ENCODE results near the gene EIF5A.

The EIF5A gene

DNA sequence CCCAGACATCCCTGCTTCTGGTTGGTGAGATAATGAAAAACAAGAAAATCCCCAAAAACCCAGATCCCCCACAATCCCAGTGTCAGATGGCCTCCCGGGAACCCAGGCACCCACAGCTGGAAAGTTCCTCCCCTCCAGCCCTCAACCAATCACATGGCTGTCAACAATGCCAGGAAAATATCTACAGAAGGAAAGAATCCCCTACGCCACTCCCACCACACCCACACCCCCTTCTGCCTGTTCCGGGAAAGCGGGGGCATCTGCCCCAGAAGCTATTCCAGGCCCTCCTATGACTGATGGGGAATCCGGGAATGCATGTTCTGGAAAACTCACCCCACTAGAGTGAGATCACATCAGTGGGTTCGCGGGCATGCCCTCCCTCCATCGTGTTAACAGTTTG is 49.3 kb downstream of the EIF5A start:
- H3K27me3 Mint-ChIP-seq (ENCODE audit: low read depth), result peaks cover 3% of the 10 kb centered on the region
- H3K9me3 Mint-ChIP-seq, result no peaks in the 10 kb centered on the region
- H3K36me3 Mint-ChIP-seq (ENCODE audit: low read depth), result peaks cover 9% of the 10 kb centered on the region
- DNase-seq (ENCODE audit: low spot score), result no peak
- H3K4me1 Mint-ChIP-seq (ENCODE audit: low read depth), result peaks cover 17% of the 10 kb centered on the region
- H3K4me3 Mint-ChIP-seq, result no peak overlapping the region
- no peak overlapping the region for H3K27ac Mint-ChIP-seq

DNA sequence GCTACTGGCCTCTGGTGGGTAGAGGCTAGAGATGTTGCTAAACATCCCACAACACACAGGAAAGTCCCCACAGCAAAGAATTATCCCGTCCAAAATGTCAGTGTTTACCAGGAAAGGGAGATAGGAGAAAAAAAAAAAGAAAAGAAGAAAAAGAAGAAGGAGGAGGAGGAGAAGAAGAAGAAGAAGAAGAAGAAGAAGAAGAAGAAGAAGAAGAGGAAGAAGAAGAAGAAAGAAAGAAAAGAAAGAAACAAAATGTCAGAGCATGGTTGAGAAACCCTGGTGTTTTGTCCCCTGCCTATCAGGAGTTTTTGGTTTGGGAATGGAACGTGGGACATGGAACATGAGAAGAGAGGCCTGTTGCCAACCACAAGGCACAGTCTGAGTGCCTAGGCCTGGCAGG is 50.0 kb downstream of the EIF5A start:
- peaks cover 16% of the 10 kb centered on the region for H3K4me1 Mint-ChIP-seq (ENCODE audit: low read depth)
- peaks cover 7% of the 10 kb centered on the region for H3K36me3 Mint-ChIP-seq (ENCODE audit: low read depth)
- no peak overlapping the region for H3K27ac Mint-ChIP-seq
- no peaks in the 10 kb centered on the region for H3K9me3 Mint-ChIP-seq
- H3K27me3 Mint-ChIP-seq (ENCODE audit: low read depth), result peaks cover 3% of the 10 kb centered on the region
- DNase-seq (ENCODE audit: low spot score), result no peak
- no peak overlapping the region for H3K4me3 Mint-ChIP-seq

DNA sequence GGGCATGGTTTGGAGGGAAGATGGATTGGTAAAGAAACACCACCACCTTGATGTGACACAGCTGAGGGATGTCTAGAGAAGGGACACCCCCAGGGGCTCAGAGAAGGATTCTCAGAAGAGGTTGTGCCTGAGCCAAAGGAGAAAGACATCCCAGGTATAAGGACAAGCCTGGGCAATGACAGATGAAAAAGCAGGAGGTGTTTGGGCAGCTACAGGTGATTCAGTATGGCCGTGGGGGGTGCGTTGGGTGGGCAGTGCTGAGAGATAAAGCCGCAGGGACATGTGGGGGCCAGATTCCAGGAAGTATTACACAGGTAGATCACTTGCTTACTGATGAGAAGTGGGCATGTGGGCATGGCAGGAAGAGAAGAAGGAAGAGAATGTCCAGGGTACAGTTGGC is 54.5 kb downstream of the EIF5A start:
- Mint-ChIP-seq H3K36me3 (ENCODE audit: low read depth) (no peaks in the 10 kb centered on the region), H3K9me3 (no peaks in the 10 kb centered on the region), H3K4me1 (ENCODE audit: low read depth) (no peaks in the 10 kb centered on the region), H3K27ac (no peak overlapping the region), H3K4me3 (no peak overlapping the region), H3K27me3 (ENCODE audit: low read depth) (peaks cover 3% of the 10 kb centered on the region)
- no peak for DNase-seq (ENCODE audit: low spot score)
